HepG2 (cell line): ENCODE data around the gene ACTL6A. TPM values are rescaled to one million over a fixed set of nuclear protein-coding genes. Genes with fewer than 3 reads are reported as not detected.

ENCODE experiments used
- ATAC-seq: fragments of 200-7000 bp; cut with Tn5 transposase; 3 replicates; pipeline ENCODE4 v1.9.1; 2020; ENCODE audit warnings: mild to moderate bottlenecking, moderate library complexity
- BruUV-seq: library from RNA; stranded (reverse); fragments of 400-500 nt; replicated peaks from 2 replicates; lab custom pipeline; 2021; lab: Mats Ljungman, UMichigan
- CTCF ChIA-PET: fragments of 300-600 bp; formaldehyde crosslinking; extraction: SDS; loops from one replicate; lab custom pipeline; 2021; ENCODE audit warnings: low total read pairs, inconsistent platforms, low intra/inter-chr PET ratio; lab: Yijun Ruan, JAX
- POLR2A ChIA-PET: fragments of 350-600 bp; sonication (Branson Sonifier 250); formaldehyde crosslinking; loops from one replicate; lab custom pipeline; 2020; ENCODE audit warnings: antibody characterized with exemption, inconsistent platforms; lab: Yijun Ruan, JAX
- DNase-seq: peaks from one replicate; pipeline ENCODE4 v3.0.0-alpha.2; 2015; ENCODE audit warnings: low spot score
- FAIRE-seq: peaks from 3 replicates; lab custom pipeline; 2011; peaks lifted over from hg19 to GRCh38; lab: Jason Lieb, UNC
- H2AFZ ChIP-seq: one replicate; pipeline ENCODE4 v1.6.1; 2011; ENCODE audit warnings: low read length, inconsistent platforms
- H3K27ac ChIP-seq: fragments of 300-600 bp; 3 replicates; pipeline ENCODE4 v1.8.0; 2011; ENCODE audit warnings: mixed run types, mild to moderate bottlenecking, mixed read lengths, low read length, inconsistent platforms; ENCODE audit not compliant: insufficient read depth; ENCODE audit errors: extremely low read length
- H3K27me3 ChIP-seq, 2 experiments: fragments of 200-600 bp in 1 of 2; 2 replicates in 1 of 2; 3 replicates in 1 of 2; pipeline versions ENCODE4 v1.6.0 to v1.8.0; 2011; ENCODE audit warnings: low read length in 2 of 2, mild to moderate bottlenecking in 2 of 2, moderate library complexity in 2 of 2, inconsistent platforms in 1 of 2; ENCODE audit not compliant: insufficient read depth in 2 of 2, control insufficient read depth in 1 of 2
- H3K36me3 ChIP-seq, 2 experiments: fragments of 200-600 bp in 1 of 2; replicated peaks in 1 of 2; 2 replicates in 1 of 2; 3 replicates in 1 of 2; pipeline versions ENCODE4 v1.5.1 to v1.8.0; 2011; ENCODE audit warnings: low read length in 2 of 2, inconsistent platforms in 1 of 2; ENCODE audit not compliant: insufficient read depth in 2 of 2, control insufficient read depth in 1 of 2
- H3K4me1 ChIP-seq: 2 replicates; pipeline ENCODE4 v1.5.1; 2012; ENCODE audit warnings: low read length, inconsistent platforms; ENCODE audit not compliant: insufficient read depth
- H3K4me2 ChIP-seq: 2 replicates; pipeline ENCODE4 v1.6.0; 2011; ENCODE audit warnings: low read depth, low read length, inconsistent platforms
- H3K4me3 ChIP-seq, 3 experiments: fragments of 200-600 bp in 1 of 3; sonication (generic), shearing (Covaris generic) in 1 of 3; replicated peaks in 1 of 3; 2 replicates each; pipeline ENCODE4 v1.5.1; 2011 to 2016; ENCODE audit warnings: low read length in 3 of 3, inconsistent platforms in 2 of 3, low read depth in 2 of 3, mild to moderate bottlenecking in 2 of 3, control low read depth in 1 of 3, mixed read lengths in 1 of 3; ENCODE audit not compliant: insufficient read depth in 1 of 3
- H3K79me2 ChIP-seq: one replicate; pipeline ENCODE4 v1.6.1; 2011; ENCODE audit warnings: low read length, inconsistent platforms; ENCODE audit not compliant: insufficient read depth
- H3K9ac ChIP-seq: 2 replicates; pipeline ENCODE4 v1.6.0; 2011; ENCODE audit warnings: mild to moderate bottlenecking, low read depth, low read length, inconsistent platforms; ENCODE audit not compliant: insufficient read depth
- H3K9me3 ChIP-seq: 2 replicates; pipeline ENCODE4 v1.5.1; 2012; ENCODE audit warnings: mild to moderate bottlenecking, low read length
- H4K20me1 ChIP-seq: 2 replicates; pipeline ENCODE4 v1.6.0; 2011; ENCODE audit warnings: inconsistent platforms, mild to moderate bottlenecking, low read length, moderate library complexity; ENCODE audit not compliant: insufficient read depth
- BRD4 ChIP-seq: sonication (generic); formaldehyde crosslinking; IDR thresholded peaks from 2 replicates; pipeline ENCODE4 v1.4.0; 2020; ENCODE audit warnings: missing genetic modification reagents
- DMAP1 ChIP-seq: IDR thresholded peaks from 2 replicates; pipeline ENCODE4 v1.6.1; 2016
- FOSL2 ChIP-seq: sonication (generic); formaldehyde crosslinking; IDR thresholded peaks from 2 replicates; pipeline ENCODE4 v1.4.0; 2020; ENCODE audit warnings: missing genetic modification reagents
- GATAD2A ChIP-seq: IDR thresholded peaks from 2 replicates; pipeline ENCODE4 v1.6.1; 2016
- KAT8 ChIP-seq: IDR thresholded peaks from 2 replicates; pipeline ENCODE4 v1.6.1; 2016; ENCODE audit warnings: missing genetic modification reagents, missing compliant biosample characterization
- KLF11 ChIP-seq: IDR thresholded peaks from 2 replicates; pipeline ENCODE4 v1.6.1; 2016; ENCODE audit warnings: missing compliant biosample characterization
- KLF13 ChIP-seq: sonication (generic); formaldehyde crosslinking; IDR thresholded peaks from 2 replicates; pipeline ENCODE4 v1.4.0; 2020; ENCODE audit warnings: mild to moderate bottlenecking, missing genetic modification reagents
- MAFG ChIP-seq: sonication (generic); formaldehyde crosslinking; IDR thresholded peaks from 2 replicates; pipeline ENCODE4 v1.5.1; 2020; ENCODE audit warnings: mild to moderate bottlenecking, missing genetic modification reagents
- SALL2 ChIP-seq: sonication (generic); formaldehyde crosslinking; IDR thresholded peaks from 2 replicates; pipeline ENCODE4 v1.8.1; 2023; ENCODE audit warnings: mild to moderate bottlenecking, missing genetic modification reagents, inconsistent platforms
- SKI ChIP-seq: fragments of 450-650 bp; IDR thresholded peaks from one replicate; pipeline ENCODE4 v1.6.1; 2018; ENCODE audit warnings: mild to moderate bottlenecking; ENCODE audit not compliant: partially characterized antibody
- TAF15 ChIP-seq: fragments of 200-400 bp; formaldehyde crosslinking; IDR thresholded peaks from one replicate; pipeline ENCODE4 v1.6.1; 2018; ENCODE audit warnings: mild to moderate bottlenecking, low read depth, low read length; ENCODE audit not compliant: poor library complexity, severe bottlenecking
- TGIF2 ChIP-seq: IDR thresholded peaks from 2 replicates; pipeline ENCODE4 v1.6.1; 2016; ENCODE audit warnings: control low read depth, missing compliant biosample characterization
- ZFP90 ChIP-seq: sonication (generic); formaldehyde crosslinking; IDR thresholded peaks from 2 replicates; pipeline ENCODE4 v1.8.0; 2022; ENCODE audit warnings: missing genetic modification reagents, mild to moderate bottlenecking, inconsistent platforms, borderline replicate concordance
- ZNF138 ChIP-seq: sonication (generic); formaldehyde crosslinking; IDR thresholded peaks from 2 replicates; pipeline ENCODE4 v1.5.0; 2020; ENCODE audit warnings: mild to moderate bottlenecking, low read depth, missing genetic modification reagents
- ZNF326 ChIP-seq: sonication (generic); formaldehyde crosslinking; IDR thresholded peaks from 2 replicates; pipeline ENCODE4 v1.4.0; 2020; ENCODE audit warnings: missing genetic modification reagents, borderline replicate concordance
- ZNF549 ChIP-seq: sonication (generic); formaldehyde crosslinking; IDR thresholded peaks from 2 replicates; pipeline ENCODE4 v1.5.0; 2020; ENCODE audit warnings: missing genetic modification reagents
- ZNF660 ChIP-seq: sonication (generic); formaldehyde crosslinking; IDR thresholded peaks from 2 replicates; pipeline ENCODE4 v1.5.1; 2020; ENCODE audit warnings: mild to moderate bottlenecking, low read depth, missing genetic modification reagents, borderline replicate concordance
- WGBS: methylation state at CpG from one replicate; pipeline ENCODE4 v1.1.6; 2017; ENCODE audit warnings: low lambda C conversion rate; 5-methylcytosine and 5-hydroxymethylcytosine counted together
- in situ Hi-C: cut with HindIII; loops from 2 replicates; pipeline ENCODE4 v1.10.0; 2017; ENCODE audit warnings: low pct_unique_long_range_greater_than_20kb; ENCODE audit not compliant: extremely low pct_ligation_motif_present
- intact Hi-C: fragments of 100-400 bp; cut with micrococcal nuclease; formaldehyde crosslinking; loops from one replicate; pipeline ENCODE4 v1.10.0; 2022; ENCODE audit not compliant: unreplicated experiment
- polyA plus RNA-seq, 8 experiments: library from polyadenylated mRNA; depleted of rRNA in 3 of 8; stranded (reverse) in 7 of 8; unstranded in 1 of 8; fragments of >200 nt; fragmentation: Illumina TruSeq in 4 of 8; extraction: Trizol in 4 of 8; gene quantifications; 2 replicates each; pipeline versions ENCODE4 v1.2.1 to v1.2.3, GENCODE V29; 2011 to 2016; ENCODE audit warnings: low read depth in 4 of 8, missing spikeins in 1 of 8, mixed read lengths in 1 of 8; ENCODE audit not compliant: insufficient read depth in 1 of 8
- total RNA-seq, 5 experiments: library from RNA; depleted of rRNA; stranded (reverse); fragments of >200 nt; fragmentation: Illumina TruSeq; extraction: Trizol; gene quantifications; 2 replicates each; pipeline ENCODE4 v1.2.3, GENCODE V29; 2016; ENCODE audit warnings: low read depth in 1 of 5
- TF ChIP-seq, protein P1 (sequence below): sonication (generic); formaldehyde crosslinking; IDR thresholded peaks from 2 replicates; pipeline ENCODE4 v1.5.0; 2020; ENCODE audit warnings: missing genetic modification reagents
- TF ChIP-seq, protein P2 (sequence below): IDR thresholded peaks from 2 replicates; pipeline ENCODE4 v1.6.1; 2016; ENCODE audit warnings: missing compliant biosample characterization, missing genetic modification reagents, borderline replicate concordance
- TF ChIP-seq, protein P3 (sequence below): sonication (generic); formaldehyde crosslinking; IDR thresholded peaks from 2 replicates; pipeline ENCODE4 v1.4.0; 2020; ENCODE audit warnings: missing genetic modification reagents
- TF ChIP-seq, protein P4 (sequence below): sonication (generic); formaldehyde crosslinking; IDR thresholded peaks from 2 replicates; pipeline ENCODE4 v1.9.0; 2022; ENCODE audit warnings: low read depth, missing genetic modification reagents

Gene ACTL6A
- total and polyA plus RNA-seq, 2 of the 13 experiments (the other 11 are each of a cell fraction or from before 2014, with no cell fraction given) = 58.1 to 84.1 TPM

DNA sequence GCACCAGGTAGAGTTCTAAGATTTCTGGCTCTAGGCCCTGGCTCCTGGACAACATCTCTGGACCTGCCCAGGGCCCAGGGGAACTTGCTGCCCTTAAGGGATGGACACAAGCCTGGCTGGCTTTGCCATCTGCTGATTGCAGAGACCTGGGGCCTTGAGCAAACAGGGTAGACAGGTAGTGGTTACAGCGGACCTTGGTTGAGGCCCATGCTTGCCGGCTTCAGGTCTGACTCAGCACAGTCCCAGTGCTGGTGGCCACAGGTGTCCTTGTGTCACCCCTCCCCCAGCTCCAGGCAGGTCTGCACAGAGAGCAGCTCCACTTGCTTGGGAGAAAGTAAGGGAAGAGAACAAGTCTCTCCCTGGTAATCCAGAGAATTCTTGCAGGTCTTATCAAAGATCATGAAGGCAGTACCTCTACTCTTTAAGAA lies 15.9 kb upstream of the ACTL6A start:
- intact Hi-C loops (no loop called here), in situ Hi-C loops (no loop called here)
- H3K4me3 ChIP-seq = no peak overlapping the region
- peak overlapping the region; percentile 40; the same call in 1 of the 2 replicates for H3K4me2 ChIP-seq
- H3K9ac ChIP-seq = no peak overlapping the region
- no peaks in the 10 kb centered on the region for H3K27me3 ChIP-seq
- H3K79me2 ChIP-seq = no peaks in the 10 kb centered on the region
- no peak for FAIRE-seq
- H3K36me3 ChIP-seq = no peaks in the 10 kb centered on the region
- DNase-seq = peak; percentile 43
- no TSS peak for BruUV-seq
- ChIA-PET POLR2A (no interaction called here), CTCF (no interaction called here)
- H4K20me1 ChIP-seq = no peaks in the 10 kb centered on the region
- peak; percentile 97 for ATAC-seq
- 0% methylated on average over 2 of the region's 2 CpGs for WGBS
- H3K4me1 ChIP-seq = peaks cover 13% of the 10 kb centered on the region
- no peak overlapping the region for H2AFZ ChIP-seq
- H3K9me3 ChIP-seq = no peaks in the 10 kb centered on the region
- no peak overlapping the region for H3K27ac ChIP-seq
- TF ChIP-seq MAFG (CRISPR knock-in tag) (peak; percentile 59; the same call in 1 of the 2 replicates), FOSL2 (CRISPR knock-in tag) (peak; percentile 80), ZNF660 (CRISPR knock-in tag) (no peak), ZNF326 (CRISPR knock-in tag) (no peak), KLF11 (CRISPR knock-in tag) (no peak), KLF13 (CRISPR knock-in tag) (no peak), SKI (no peak), SALL2 (CRISPR knock-in tag) (no peak), DMAP1 (CRISPR knock-in tag) (no peak), ZNF138 (no peak), ZNF549 (no peak), GATAD2A (CRISPR knock-in tag) (0 out of 2 replicates have a peak, but pooled peaks have one; percentile 23), TAF15 (no peak), ZFP90 (no peak), KAT8 (no peak), TGIF2 (CRISPR knock-in tag) (no peak), BRD4 (CRISPR knock-in tag) (no peak)
- TF ChIP-seq, protein P1, sequence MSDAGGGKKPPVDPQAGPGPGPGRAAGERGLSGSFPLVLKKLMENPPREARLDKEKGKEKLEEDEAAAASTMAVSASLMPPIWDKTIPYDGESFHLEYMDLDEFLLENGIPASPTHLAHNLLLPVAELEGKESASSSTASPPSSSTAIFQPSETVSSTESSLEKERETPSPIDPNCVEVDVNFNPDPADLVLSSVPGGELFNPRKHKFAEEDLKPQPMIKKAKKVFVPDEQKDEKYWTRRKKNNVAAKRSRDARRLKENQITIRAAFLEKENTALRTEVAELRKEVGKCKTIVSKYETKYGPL (CRISPR knock-in tag) = no peak
- TF ChIP-seq, protein P2, sequence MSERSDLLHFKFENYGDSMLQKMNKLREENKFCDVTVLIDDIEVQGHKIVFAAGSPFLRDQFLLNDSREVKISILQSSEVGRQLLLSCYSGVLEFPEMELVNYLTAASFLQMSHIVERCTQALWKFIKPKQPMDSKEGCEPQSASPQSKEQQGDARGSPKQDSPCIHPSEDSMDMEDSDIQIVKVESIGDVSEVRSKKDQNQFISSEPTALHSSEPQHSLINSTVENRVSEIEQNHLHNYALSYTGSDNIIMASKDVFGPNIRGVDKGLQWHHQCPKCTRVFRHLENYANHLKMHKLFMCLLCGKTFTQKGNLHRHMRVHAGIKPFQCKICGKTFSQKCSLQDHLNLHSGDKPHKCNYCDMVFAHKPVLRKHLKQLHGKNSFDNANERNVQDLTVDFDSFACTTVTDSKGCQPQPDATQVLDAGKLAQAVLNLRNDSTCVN (CRISPR knock-in tag) = 0 out of 2 replicates have a peak, but pooled peaks have one; percentile 25
- TF ChIP-seq, protein P3, sequence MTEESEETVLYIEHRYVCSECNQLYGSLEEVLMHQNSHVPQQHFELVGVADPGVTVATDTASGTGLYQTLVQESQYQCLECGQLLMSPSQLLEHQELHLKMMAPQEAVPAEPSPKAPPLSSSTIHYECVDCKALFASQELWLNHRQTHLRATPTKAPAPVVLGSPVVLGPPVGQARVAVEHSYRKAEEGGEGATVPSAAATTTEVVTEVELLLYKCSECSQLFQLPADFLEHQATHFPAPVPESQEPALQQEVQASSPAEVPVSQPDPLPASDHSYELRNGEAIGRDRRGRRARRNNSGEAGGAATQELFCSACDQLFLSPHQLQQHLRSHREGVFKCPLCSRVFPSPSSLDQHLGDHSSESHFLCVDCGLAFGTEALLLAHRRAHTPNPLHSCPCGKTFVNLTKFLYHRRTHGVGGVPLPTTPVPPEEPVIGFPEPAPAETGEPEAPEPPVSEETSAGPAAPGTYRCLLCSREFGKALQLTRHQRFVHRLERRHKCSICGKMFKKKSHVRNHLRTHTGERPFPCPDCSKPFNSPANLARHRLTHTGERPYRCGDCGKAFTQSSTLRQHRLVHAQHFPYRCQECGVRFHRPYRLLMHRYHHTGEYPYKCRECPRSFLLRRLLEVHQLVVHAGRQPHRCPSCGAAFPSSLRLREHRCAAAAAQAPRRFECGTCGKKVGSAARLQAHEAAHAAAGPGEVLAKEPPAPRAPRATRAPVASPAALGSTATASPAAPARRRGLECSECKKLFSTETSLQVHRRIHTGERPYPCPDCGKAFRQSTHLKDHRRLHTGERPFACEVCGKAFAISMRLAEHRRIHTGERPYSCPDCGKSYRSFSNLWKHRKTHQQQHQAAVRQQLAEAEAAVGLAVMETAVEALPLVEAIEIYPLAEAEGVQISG = 0 out of 2 replicates have a peak, but pooled peaks have one; percentile 14
- TF ChIP-seq, protein P4, sequence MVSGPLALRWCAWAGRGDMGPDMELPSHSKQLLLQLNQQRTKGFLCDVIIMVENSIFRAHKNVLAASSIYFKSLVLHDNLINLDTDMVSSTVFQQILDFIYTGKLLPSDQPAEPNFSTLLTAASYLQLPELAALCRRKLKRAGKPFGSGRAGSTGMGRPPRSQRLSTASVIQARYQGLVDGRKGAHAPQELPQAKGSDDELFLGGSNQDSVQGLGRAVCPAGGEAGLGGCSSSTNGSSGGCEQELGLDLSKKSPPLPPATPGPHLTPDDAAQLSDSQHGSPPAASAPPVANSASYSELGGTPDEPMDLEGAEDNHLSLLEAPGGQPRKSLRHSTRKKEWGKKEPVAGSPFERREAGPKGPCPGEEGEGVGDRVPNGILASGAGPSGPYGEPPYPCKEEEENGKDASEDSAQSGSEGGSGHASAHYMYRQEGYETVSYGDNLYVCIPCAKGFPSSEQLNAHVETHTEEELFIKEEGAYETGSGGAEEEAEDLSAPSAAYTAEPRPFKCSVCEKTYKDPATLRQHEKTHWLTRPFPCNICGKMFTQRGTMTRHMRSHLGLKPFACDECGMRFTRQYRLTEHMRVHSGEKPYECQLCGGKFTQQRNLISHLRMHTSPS (CRISPR knock-in tag) = no peak
